Measurements from ENCODE around the gene SEPSECS. TPM values are rescaled to one million over a fixed set of nuclear protein-coding genes. Genes with fewer than 3 reads are reported as not detected.
"Not testable (repeated sequence)": the region's sequence is repeated elsewhere in the genome, so short reads cannot be mapped to it uniquely, and the experiment has no call there.

SEPSECS gene
- total RNA-seq, 1 donor from 2014 or later = 4.2 TPM

GRCh38 chr4:25088093-25088952 lies 71.9 kb downstream of the SEPSECS start:
- no peak for DNase-seq (ENCODE audit: extremely low spot score in 2 of 2)
- Histone ChIP-seq H3K36me3 (no peaks in the 10 kb centered on the region), H3K4me3 (peak overlapping the region; percentile 25 to 27), H3K9me3 (no peaks in the 10 kb centered on the region), H3K27ac (no peak overlapping the region), H3K4me1 (peaks cover 7% of the 10 kb centered on the region), H3K27me3 (no peaks in the 10 kb centered on the region)
- no peak for TF ChIP-seq CTCF (IDR thresholded peaks at IDR 0.05)
- no peak for TF ChIP-seq POLR2AphosphoS5 (IDR thresholded peaks at IDR 0.05; ENCODE audit: insufficient read depth in 1 of 2, low read depth in 1 of 2)
- TF ChIP-seq POLR2A (IDR thresholded peaks at IDR 0.05) = no peak
- intact Hi-C loops (cut with DNase I) = no loop called here

- no peak overlapping the region for H3K27ac ChIP-seq
- no peaks in the 10 kb centered on the region for H3K9me3 ChIP-seq
- H3K27me3 ChIP-seq = no peaks in the 10 kb centered on the region
- intact Hi-C loops (cut with DNase I) = no loop called here
- H3K4me3 ChIP-seq = no peak overlapping the region
- no peaks in the 10 kb centered on the region for H3K36me3 ChIP-seq
- TF ChIP-seq POLR2A (IDR thresholded peaks at IDR 0.05) = no peak
- TF ChIP-seq CTCF (IDR thresholded peaks at IDR 0.05) = no peak
- TF ChIP-seq POLR2AphosphoS5 (IDR thresholded peaks at IDR 0.05; ENCODE audit: insufficient read depth in 1 of 2, low read depth in 1 of 2) = no peak
- peaks cover 7% of the 10 kb centered on the region for H3K4me1 ChIP-seq
- no peak for DNase-seq (ENCODE audit: extremely low spot score in 2 of 2)
Measured at GRCh38 chr4:25085671-25086070, 74.6 kb downstream of the SEPSECS start.

DNA sequence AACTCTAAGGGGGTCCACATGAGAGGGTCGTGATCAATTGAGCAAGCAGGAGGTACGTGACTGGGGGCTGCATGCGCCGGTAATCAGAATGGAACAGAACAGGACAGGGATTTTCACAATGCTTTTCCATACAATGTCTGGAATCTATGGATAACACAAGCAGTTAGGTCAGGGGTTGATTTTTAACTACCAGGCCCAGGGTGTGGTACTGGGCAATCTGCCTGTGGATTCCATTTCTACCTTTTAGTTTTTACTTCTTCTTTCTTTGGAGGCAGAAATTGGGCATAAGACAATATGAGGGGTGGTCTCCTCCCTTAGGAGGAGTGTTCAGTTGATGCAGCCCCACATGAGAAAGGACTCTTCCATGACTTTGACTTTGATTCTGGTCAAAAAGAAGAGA lies 76.8 kb downstream of the SEPSECS start:
- H3K27ac ChIP-seq; H3K36me3 ChIP-seq; H3K4me3 ChIP-seq; DNase-seq (ENCODE audit: extremely low spot score in 2 of 2); H3K4me1 ChIP-seq; intact Hi-C loops (cut with DNase I); H3K9me3 ChIP-seq; H3K27me3 ChIP-seq: not testable (repeated sequence)

- H3K36me3 ChIP-seq = no peaks in the 10 kb centered on the region
- no peak for TF ChIP-seq CTCF (IDR thresholded peaks at IDR 0.05)
- no peak for TF ChIP-seq POLR2AphosphoS5 (IDR thresholded peaks at IDR 0.05; ENCODE audit: insufficient read depth in 1 of 2, low read depth in 1 of 2)
- no peak for TF ChIP-seq POLR2A (IDR thresholded peaks at IDR 0.05)
Measured at GRCh38 chr4:25081866-25082471, 78.3 kb downstream of the SEPSECS start.

DNA sequence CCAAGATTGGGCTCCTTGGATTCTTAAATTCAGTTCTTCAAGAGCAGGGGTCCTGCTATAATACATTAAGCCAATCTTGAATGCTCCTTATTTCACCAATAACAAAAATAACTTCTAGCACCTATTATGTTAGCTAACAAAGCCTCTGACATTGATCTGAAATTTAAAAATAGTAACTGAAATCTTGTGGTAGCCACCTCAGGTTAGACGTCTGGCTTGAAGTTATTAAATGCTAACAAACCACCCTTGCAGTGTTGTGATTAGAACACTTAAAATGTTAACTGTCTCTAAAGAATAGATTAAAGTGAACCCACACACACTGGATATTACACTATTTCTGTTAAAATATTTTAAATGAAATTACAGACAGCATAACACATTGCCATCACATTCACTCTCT lies 79.7 kb downstream of the SEPSECS start:
- no peaks in the 10 kb centered on the region for H3K4me1 ChIP-seq
- intact Hi-C loops (cut with DNase I) = no loop called here
- no peak for DNase-seq (ENCODE audit: extremely low spot score in 2 of 2)
- TF ChIP-seq POLR2AphosphoS5 (IDR thresholded peaks at IDR 0.05; ENCODE audit: insufficient read depth in 1 of 2, low read depth in 1 of 2) (no peak), POLR2A (IDR thresholded peaks at IDR 0.05) (no peak), CTCF (IDR thresholded peaks at IDR 0.05) (no peak)
- no peaks in the 10 kb centered on the region for H3K27me3 ChIP-seq
- H3K9me3 ChIP-seq = no peaks in the 10 kb centered on the region
- no peak overlapping the region for H3K4me3 ChIP-seq
- H3K36me3 ChIP-seq = no peaks in the 10 kb centered on the region
- no peak overlapping the region for H3K27ac ChIP-seq

More at GRCh38 chr4:25081866-25082471, 78.3 kb downstream of the SEPSECS start:
- H3K4me1 ChIP-seq = no peaks in the 10 kb centered on the region
- H3K27ac ChIP-seq = no peak overlapping the region
- no peak for DNase-seq (ENCODE audit: extremely low spot score in 2 of 2)
- H3K4me3 ChIP-seq = no peak overlapping the region
- intact Hi-C loops (cut with DNase I) = no loop called here
- H3K27me3 ChIP-seq = no peaks in the 10 kb centered on the region
- H3K9me3 ChIP-seq = no peaks in the 10 kb centered on the region

Data from vagina (tissue), 2 donors.